HG02763 (cell line): ENCODE data around the gene PHLDA3.
"Not testable (repeated sequence)": the region's sequence is repeated elsewhere in the genome, so short reads cannot be mapped to it uniquely, and the experiment has no call there.

Experiments used
- ATAC-seq: cut with Tn5 transposase; IDR thresholded peaks from one replicate; pipeline ENCODE4 v1.9.1; 2021; ENCODE audit warnings: mild to moderate bottlenecking, moderate library complexity; ENCODE audit not compliant: unreplicated experiment

Gene PHLDA3

DNA sequence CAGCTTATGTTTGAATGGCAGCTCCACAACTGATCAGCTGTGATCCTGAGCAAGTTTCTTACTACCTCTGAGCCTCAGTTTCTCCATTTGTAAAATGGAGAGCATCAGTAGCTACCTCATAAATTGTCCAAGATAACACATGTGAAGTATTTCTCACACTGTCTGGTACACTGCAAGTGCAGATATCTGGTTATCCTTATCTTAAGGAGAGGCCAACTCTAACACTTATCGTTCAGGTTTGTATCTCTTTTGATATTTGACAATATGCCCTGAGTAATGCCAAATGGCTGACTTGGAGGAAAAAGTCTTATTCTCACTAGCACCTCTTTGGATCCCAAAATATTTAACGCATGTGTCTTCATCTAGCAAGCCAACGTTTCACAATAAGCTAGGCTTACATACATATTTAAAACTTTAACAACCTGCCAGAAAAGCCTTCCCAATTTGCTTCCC, 35.2 kb upstream of the PHLDA3 start:
- no peak for ATAC-seq

DNA sequence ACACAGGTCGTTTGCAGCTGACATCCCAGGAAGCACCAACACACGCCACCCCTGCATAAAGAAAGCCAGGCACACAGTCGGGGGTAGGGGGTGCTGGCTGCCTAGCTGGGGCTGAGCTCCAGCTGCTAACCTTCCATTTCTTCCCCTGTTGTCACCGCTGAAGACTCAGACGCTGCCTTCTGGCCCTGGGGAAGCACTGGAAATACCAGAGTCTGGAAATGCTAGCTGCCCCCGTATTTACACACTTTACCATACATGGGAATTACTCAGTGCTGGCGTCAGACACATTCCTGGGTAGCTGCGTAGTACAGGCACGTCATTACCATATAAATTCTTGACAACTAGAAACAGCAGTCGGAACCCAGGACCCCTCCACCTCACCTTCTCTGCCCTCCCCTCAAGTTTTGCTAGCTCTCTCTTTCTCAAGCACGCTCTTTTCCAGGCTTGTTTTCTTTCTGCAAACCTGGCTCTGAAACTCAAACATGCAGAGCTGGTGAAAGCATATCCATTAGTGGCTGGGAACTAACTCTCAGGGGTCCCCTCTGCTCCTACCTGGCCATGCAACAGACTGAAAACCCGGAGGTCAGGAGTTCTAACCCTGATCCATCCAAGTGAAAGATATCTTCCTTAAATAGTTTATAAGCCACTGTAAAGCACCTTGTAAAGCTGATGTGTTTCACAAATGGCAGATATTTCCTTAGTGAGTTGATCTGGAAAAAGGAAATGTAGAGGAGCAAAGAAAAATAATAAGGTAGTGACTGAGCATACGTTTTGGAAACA, 34.6 kb upstream of the PHLDA3 start:
- no peak for ATAC-seq

DNA sequence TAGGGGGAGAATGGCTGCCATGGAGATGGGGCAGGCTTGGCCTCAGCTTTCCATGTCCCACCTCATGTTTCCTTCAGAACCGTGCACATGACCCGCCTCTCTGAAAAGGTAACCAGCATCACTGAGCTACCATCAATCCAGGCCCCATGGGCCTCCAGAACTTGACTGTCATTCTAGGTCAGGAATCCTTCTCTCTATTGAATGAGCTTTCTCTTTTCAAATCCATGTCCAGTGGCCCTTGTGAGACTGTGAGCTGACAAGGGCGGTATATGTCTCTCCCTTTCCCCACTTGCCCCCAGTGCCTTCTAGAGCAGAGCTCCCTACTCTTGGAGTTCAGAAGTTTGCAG, 33.5 kb upstream of the PHLDA3 start:
- no peak for ATAC-seq

DNA sequence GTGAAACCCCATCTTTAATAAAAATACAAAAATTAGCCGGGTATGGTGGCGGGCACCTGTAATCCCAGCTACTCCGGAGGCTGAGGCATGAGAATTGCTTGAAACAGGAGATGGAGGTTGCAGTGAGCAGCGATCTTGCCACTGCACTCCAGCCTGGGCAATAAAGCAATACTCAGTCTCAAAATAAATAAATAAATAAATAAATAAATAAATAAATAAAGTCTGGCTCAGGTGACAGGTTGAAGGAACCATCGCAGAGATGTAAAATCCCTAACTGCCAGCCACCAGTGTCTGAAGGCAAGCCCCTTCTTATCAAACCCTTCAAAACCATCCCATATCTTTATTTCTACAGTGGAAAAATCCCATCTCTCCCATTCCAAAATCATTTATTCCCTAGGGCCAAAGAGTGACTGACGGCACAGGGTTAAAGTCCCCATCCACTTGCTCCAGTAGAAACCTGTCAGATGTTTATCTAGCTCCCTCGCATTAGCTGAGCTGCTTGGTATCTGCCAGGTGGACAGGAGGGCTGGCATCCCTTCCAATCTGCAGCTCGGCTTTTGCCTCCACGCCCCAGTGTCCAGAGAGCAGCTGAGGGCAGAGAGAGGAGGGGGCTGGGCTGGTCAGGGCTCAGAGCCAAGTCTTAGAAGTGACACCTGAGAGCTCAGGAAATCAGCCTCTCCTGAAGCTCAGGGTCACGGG, 33.0 kb upstream of the PHLDA3 start:
- ATAC-seq, result no peak

DNA sequence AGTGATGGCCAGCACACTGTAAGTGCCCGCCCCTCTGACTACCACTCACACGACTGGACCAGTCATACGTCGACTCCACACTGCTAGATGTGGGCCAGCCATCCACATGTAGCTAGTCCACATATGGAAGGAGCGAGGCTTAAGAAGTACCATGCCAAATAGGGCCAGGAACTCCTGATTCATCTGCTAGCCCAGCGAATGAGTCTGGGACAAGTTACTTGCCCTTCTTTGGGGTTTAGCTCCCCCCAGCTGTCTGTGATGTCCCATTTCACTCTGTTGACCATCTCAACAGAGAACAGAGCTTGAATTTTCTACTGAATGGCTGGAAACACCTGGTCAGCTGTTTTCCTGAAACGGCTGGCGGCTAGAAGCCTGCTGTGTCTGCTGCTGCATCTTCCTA, 32.2 kb upstream of the PHLDA3 start:
- no peak for ATAC-seq

DNA sequence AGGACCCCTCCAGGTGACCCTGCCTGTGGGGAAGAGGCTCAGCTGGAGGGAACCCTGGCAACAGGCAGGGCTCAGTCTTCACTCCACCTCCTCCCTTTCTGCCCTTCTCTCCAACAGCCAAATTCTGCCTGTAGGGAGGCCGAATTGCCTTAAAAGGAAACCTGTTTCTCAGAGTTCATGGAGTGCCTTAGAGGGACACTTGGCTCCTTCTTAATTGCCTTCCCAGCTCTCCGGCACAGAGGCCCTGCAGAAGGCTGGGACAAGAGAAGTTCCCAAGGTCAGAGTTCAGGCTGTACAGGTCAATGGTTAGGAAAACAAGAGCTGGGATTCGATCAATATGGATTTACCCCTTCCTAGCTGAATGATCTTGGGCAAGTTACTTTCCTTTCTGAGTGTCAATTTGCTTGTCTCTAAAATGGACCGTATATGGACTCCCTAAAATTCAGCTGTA, 31.7 kb upstream of the PHLDA3 start:
- ATAC-seq, result no peak

DNA sequence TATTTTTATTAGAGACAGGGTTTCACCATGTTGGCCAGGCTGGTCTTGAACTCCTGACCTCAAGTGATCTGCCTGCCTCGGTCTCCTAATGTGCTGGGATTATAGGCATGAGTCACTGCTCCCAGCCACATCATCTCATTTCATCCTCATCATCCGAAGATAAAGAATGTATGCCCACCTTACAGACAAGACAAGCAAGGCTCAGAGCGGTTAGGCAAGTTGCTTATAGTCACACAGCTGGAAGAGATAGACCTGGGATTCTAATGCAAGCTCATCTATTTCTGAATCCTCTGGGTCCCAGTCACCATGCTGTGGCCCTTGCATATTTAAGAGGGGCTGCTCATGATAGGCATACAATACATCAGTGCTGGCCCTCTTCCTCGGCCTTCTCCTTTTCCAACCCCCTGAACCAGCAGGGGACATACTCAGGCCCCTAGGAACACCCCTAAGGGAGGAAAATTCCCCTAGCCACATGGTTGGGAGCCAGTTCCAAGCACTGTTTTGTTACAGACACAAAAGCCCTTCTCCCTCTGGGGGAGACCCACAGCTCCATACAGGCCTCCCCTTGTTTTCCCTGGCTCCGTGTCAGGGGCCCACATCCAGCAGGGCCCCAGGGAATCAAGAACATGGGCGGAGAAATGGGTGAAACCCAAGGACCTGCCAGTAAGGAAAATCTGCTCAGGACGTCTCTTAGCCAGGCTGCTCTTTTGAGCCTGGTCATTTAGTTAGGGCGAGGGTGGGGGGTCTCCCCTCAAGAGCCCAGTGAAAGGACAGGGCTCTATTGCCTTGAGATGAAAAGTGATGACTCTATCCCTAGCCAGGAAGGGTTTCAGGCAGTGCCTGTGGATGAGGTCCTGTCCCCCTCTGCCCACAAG, 31.0 kb upstream of the PHLDA3 start:
- ATAC-seq, result no peak

DNA sequence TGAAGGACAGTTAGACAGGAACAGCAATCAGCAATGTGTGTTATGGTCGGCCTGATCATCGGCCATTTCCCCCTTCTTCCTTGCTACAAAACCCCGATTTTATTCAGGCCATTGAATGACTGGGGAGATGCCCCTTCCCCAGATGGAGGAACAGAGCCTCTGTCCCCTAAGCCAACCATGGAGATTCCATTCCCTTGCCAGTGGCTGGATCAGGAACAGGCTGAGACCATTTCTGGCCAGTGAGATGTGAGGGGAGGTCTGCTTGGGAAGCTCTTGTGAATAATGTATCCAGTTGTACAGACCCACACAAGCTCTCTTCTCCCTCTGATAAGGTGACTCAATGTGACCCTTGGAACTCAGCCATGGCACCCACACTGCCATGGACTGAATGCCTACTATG, 30.2 kb upstream of the PHLDA3 start:
- no peak for ATAC-seq

DNA sequence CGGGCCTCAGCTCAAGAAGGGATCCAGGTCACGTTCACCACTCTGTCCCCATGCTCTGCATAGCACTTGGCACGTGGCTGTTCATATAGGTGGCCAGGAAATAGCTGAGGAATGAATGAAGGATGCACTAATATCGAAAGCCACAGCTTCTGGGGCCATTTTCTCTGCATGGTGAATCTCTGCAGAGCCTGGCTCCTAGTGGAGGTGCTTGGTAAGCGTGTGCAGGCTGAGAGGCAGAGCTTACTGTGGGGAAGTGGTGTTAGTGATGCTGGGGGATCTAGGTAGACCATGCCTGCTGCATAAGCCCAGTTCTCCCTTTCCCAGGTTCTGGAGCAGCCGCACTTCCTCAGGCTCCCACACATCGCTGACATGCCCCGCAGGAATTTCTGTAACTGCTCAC, 29.6 kb upstream of the PHLDA3 start:
- no peak for ATAC-seq

DNA sequence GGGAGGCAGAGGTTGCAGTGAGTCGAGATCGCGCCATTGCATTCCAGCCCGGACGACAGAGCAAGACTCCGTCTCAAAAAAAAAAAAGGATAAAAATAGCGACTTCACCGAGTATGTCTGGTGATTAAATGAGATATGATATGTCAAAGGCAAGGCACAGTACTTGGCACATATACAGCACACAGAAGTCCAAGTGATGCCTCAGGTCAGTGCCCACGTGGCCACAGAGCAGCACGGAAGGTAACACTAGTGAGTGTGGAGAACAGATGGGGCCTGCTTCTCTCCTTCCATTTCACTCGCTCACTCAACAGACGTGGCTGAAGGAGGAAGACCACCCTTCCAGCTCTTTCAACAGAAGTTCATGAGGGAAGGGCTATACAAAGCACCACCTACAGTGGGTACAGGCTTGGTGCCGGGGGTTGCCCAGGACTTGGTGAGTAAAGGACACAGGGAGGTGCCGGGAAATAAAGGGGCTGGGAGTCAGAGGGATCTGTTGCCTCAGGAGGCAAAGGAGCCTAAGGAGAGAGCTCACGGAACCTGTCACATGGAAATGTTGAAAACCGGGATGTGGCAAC, 29.0 kb upstream of the PHLDA3 start:
- no peak for ATAC-seq

DNA sequence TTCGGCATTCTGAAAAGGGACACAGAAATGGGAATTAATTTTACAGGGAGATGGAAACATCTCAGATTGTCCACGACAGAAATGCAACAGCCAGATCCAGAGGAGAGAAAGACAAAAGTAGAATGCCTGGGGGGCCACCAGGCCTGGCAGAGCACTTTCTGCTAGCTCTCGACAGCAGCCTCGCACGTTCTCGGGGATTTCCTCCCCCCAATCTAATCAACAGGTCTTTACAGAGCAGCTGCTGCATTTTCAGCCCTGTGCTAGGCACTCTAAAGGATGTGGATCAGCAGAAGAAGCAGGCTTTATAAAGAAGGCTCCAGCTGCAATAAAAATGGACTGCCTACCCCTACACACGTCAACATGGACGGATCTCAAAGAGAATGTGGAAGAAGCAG, 27.3 kb upstream of the PHLDA3 start:
- no peak for ATAC-seq

DNA sequence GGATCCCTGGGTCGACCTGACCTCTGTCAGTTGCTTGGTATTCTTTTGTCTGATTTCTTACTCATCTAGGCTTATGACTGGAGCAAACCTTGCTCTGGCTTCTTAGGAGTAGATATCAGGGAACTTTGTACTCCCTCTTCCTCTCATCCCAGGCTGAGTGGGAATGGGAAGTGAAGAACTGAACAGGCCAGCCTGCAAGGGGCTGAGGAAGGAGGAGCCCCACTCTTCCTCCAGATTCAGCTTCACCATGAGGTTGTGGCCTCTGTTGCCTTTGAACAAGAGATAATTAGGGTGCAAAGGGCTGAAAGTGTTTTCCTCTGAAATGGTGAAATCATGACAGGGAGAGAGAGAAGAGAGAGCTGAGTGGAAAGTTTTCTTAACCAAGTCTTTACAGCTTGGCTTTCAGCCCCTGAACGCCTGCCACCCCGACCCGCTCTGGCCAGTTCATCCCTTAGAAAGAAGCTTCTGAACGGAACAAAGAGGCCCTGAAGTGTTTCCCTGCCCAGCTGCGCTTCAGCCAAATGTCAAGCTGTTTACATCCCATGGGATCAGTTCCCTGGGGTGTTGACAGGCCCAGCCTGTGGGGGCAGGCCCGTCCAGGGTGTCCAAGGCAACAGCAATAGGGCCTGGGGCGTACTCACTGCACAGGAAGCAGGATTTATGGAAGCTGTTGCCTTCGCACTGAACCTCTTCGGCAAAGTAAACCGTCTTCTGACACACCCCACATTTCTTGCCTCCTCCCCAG, 26.7 kb upstream of the PHLDA3 start:
- ATAC-seq, result no peak

DNA sequence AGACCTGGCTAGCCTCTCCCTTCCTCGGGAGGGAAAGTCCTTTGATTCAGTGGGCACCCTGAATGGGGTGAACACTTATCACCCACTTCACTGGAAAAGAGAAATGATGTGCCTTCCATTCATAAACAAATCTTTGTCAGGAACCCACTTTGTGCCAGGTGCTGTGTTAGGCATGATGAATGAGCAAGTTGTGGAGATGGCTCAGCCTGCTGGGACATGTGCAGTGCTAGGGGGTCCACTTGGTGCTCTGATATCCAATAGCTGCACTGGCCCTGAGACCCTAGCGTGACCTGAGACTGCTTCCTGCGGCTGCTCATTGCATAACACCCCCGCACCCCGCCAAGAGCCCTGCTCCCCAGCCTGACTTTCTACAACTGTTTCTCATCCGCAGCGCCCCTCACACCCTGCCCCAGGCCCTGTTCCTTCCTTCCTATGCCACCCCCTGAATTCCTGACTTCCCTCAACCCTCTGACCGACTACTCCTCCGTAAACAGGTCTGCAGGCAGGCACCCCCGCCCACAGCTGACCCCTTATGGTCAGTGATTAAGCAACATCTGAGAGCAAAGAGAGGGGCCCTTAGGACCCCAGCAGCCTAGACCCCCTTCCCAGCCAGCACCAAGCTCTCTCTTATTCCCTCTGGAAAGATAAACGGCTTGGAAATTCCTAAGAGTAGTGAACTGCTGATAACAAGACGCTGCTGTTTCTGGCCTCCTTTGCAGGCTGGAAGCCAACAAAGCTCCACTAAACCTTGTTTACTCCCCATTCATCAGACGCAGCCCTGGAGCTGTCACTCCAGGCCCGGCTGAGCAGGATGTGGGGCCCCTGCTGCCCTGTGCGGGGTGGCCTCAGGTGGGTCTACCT, 25.0 kb upstream of the PHLDA3 start:
- ATAC-seq, result no peak

DNA sequence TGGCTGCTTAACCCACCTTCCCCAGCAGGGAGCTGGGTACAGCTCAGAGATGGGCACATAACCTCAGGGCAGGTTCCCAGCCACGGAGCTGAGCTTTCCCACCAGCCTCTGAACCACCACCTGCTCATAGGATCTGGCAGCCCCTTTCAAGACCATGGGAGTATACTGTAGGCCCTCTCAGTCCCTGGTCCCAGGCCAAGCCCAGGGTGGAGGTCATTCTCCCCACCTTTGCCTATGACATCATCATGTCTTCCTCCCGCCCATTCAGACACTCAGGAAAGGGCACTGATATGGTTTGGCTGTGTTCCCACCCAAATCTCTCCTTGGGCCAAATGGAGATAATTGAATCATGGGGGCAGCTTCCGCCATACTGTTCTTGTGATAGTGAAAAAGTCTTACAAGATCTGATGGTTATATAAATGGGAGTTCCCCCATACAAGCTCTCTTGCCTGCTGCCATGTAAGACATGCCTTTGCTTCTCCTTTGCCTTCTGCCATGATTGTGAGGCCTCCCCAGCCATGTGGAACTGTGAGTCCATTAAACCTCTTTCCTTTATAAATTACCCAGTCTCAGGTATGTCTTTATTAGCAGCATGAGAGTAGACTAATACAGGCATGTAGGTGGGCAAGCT, 24.2 kb upstream of the PHLDA3 start:
- ATAC-seq, result not testable (repeated sequence)

DNA sequence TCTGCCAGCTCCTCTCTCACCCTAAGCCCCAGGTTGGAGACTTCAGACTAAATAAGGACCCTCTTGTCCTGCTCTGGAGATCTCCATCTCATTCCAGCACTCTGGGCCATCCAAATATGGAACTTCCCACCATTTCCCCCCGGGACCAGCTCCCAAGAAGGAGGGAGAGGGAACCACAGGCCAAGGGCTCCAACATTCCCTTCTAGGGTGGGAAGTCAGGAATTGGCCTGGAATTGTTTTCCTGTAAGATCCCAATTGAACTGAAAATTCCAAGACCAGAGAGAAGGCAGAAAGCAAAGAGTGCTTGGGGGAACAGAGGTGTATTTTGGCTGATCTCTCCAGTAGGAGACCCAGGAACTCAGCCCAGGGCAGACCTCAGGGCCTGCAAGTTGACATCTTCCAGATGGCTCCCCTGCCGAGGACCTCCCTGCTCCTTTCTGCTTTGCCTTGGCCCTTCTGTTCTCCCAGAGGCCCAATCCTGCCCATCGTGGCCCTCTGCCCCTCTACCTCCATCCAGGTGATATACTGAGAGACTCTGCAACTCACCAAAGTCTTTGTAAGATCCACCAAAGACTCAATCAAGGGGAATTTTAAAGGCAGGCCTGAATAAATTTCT, 23.0 kb upstream of the PHLDA3 start:
- ATAC-seq, result no peak

DNA sequence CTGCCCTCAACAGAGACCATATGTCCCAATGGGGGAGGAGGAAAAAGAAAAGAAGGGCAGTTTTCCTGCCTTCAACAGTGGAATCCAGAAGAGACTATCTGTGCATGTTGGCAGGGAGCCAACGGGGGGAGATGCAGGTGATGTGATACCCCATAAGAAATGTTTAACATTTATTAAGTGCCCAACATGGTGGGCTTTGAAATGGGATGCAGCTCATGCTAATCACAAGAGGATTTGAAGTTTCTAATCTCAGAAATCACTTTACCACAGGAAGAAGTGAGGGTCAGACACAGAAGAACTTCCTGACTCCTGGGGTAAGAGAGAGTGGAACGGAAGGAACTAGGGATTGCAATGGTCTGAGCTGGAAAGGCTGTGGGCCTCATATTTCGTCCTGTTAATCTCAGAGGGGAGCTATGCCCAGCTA, 21.7 kb upstream of the PHLDA3 start:
- ATAC-seq, result no peak

DNA sequence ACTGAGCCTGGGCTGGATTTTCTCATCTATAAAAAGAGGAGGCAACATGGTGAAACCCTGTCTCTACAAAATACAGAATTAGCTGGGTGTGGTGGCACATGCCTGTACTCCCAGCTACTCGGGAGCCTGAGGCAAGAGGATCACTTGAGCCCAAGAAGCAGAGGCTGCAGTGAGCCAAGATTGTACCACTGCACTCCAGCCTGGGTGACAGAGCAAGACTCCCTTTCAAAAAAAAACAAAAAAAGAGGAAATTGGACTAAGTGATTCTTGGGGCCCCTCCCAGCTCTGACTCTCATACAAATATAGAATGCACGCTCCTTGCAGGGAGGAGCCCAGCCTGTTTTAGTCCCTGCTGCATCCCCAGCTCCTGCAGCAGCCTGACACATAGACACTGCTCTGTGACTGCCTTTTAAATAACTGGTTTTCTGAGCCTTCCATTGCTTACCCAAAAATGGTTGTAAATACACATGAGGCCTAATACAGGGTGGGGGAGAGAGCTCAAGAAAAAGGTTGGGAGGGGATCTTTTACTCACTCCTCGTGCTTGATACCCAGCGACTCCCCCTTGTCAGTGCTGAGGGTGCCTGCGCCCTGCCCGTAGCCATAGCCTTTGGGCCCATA, 20.8 kb upstream of the PHLDA3 start:
- no peak for ATAC-seq
